Stimulated activated CD4-positive, alpha-beta T cell treated with anti-CD3 and anti-CD28 coated beads, Interleukin-1b, Interleukin-23, amount 100 ng/mL, for 1 hour (primary cell): ENCODE results near the gene MLLT3.
A peak's percentile ranks its signal among the peaks of the same experiment; 100 is the strongest.

ENCODE experiments used
- DNase-seq, 2 donors: peaks; one replicate each; pipeline ENCODE4 v3.0.0-alpha.2; 2020; ENCODE audit warnings: low read depth in 2 of 2

Gene MLLT3

GRCh38 chr9:20625003-20625349, 2.7 kb upstream of the MLLT3 start:
- no peak for DNase-seq

- DNase-seq = no peak
Measured at GRCh38 chr9:20624201-20625002, 2.1 kb upstream of the MLLT3 start.

- DNase-seq = no peak
Measured at GRCh38 chr9:20623748-20624124, 1.4 kb upstream of the MLLT3 start.

GRCh38 chr9:20623021-20623747, 885 bp upstream of the MLLT3 start:
- peak in 1 of 2 donors; percentile 27 for DNase-seq

- DNase-seq = peak; percentile 50 to 52
Measured at GRCh38 chr9:20621471-20622329, 599 bp downstream of the MLLT3 start.

- DNase-seq = peak in 1 of 2 donors; percentile 26
Measured at GRCh38 chr9:20620650-20621470, 1.4 kb downstream of the MLLT3 start.

- no peak for DNase-seq
Measured at GRCh38 chr9:20619487-20620200, 2.7 kb downstream of the MLLT3 start.

- no peak for DNase-seq
Measured at GRCh38 chr9:20618361-20618802, 3.9 kb downstream of the MLLT3 start.

- no peak for DNase-seq
Measured at GRCh38 chr9:20616808-20617207, 5.5 kb downstream of the MLLT3 start.

- no peak for DNase-seq
Measured at GRCh38 chr9:20614602-20615216, 7.6 kb downstream of the MLLT3 start.

- DNase-seq = no peak
Measured at GRCh38 chr9:20611691-20612287, 10.5 kb downstream of the MLLT3 start.

- no peak for DNase-seq
Measured at GRCh38 chr9:20610591-20610990, 11.7 kb downstream of the MLLT3 start.

- no peak for DNase-seq
Measured at GRCh38 chr9:20608582-20608981, 13.7 kb downstream of the MLLT3 start.

- no peak for DNase-seq
Measured at GRCh38 chr9:20606652-20607051, 15.6 kb downstream of the MLLT3 start.

GRCh38 chr9:20604562-20604961, 17.7 kb downstream of the MLLT3 start:
- no peak for DNase-seq

- no peak for DNase-seq
Measured at GRCh38 chr9:20603524-20604268, 18.6 kb downstream of the MLLT3 start.

- DNase-seq = no peak
Measured at GRCh38 chr9:20601292-20601691, 21.0 kb downstream of the MLLT3 start.

GRCh38 chr9:20599195-20599594, 23.1 kb downstream of the MLLT3 start:
- no peak for DNase-seq

- DNase-seq = no peak
Measured at GRCh38 chr9:20598367-20598766, 23.9 kb downstream of the MLLT3 start.
